ENCODE measurements around the gene COPS2. TPM values are rescaled to one million over a fixed set of nuclear protein-coding genes. Genes with fewer than 3 reads are reported as not detected.

Gene COPS2
- total RNA-seq, 4 donors from 2014 or later: 85.0 to 108 (median 96.9) TPM

GRCh38 chr15:49154359-49154758 is 1.0 kb downstream of the COPS2 start:
- TF ChIP-seq CTCF (IDR thresholded peaks at IDR 0.05; ENCODE audit: low read depth): no peak

GRCh38 chr15:49152552-49153312 is 2.7 kb downstream of the COPS2 start:
- no peak for TF ChIP-seq CTCF (IDR thresholded peaks at IDR 0.05; ENCODE audit: low read depth)

GRCh38 chr15:49151831-49152230 is 3.6 kb downstream of the COPS2 start:
- TF ChIP-seq CTCF (IDR thresholded peaks at IDR 0.05; ENCODE audit: low read depth): no peak

GRCh38 chr15:49148727-49149126 is 6.7 kb downstream of the COPS2 start:
- TF ChIP-seq CTCF (IDR thresholded peaks at IDR 0.05; ENCODE audit: low read depth): no peak

GRCh38 chr15:49148298-49148697 is 7.1 kb downstream of the COPS2 start:
- no peak for TF ChIP-seq CTCF (IDR thresholded peaks at IDR 0.05; ENCODE audit: low read depth)

- no peak for TF ChIP-seq CTCF (IDR thresholded peaks at IDR 0.05; ENCODE audit: low read depth)
Measured at GRCh38 chr15:49145651-49146609, 9.5 kb downstream of the COPS2 start.

- no peak for TF ChIP-seq CTCF (IDR thresholded peaks at IDR 0.05; ENCODE audit: low read depth)
Measured at GRCh38 chr15:49137861-49138260, 17.5 kb downstream of the COPS2 start.
